Right cardiac atrium (tissue), 5 donors: ENCODE measurements around the gene CDC25C. TPM values are rescaled to one million over a fixed set of nuclear protein-coding genes. Genes with fewer than 3 reads are reported as not detected.

Source experiments
- ATAC-seq, 2 donors: fragments of 200-7000 bp; cut with Tn5 transposase; one replicate each; pipeline versions ENCODE4 v1.8.0 to v1.9.1; 2020; ENCODE audit warnings: moderate library complexity in 2 of 2, mild to moderate bottlenecking in 1 of 2
- DNase-seq, 3 donors: peaks; one replicate each; pipeline ENCODE4 v3.0.0-alpha.2; 2020
- H3K27ac ChIP-seq: one replicate; pipeline ENCODE4 v1.5.1; 2013; ENCODE audit warnings: mild to moderate bottlenecking, low read length, control low read depth, moderate library complexity
- H3K27me3 ChIP-seq: one replicate; pipeline ENCODE4 v1.6.1; 2013; ENCODE audit not compliant: control insufficient read depth, insufficient read depth
- H3K4me1 ChIP-seq: one replicate; pipeline ENCODE4 v1.6.1; 2013; ENCODE audit warnings: low read length; ENCODE audit not compliant: control insufficient read depth, insufficient read depth
- H3K4me3 ChIP-seq: one replicate; pipeline ENCODE4 v1.5.1; 2013; ENCODE audit warnings: low read length, control low read depth
- H3K9me3 ChIP-seq: one replicate; pipeline ENCODE4 v1.6.1; 2013; ENCODE audit warnings: low read length; ENCODE audit not compliant: control insufficient read depth
- WGBS: extraction: QIAGEN DNeasy Blood & Tissue Kit; methylation state at CpG from one replicate; pipeline ENCODE4 v1.1.7; 2013; 5-methylcytosine and 5-hydroxymethylcytosine counted together
- intact Hi-C, 4 donors: fragments of 100-400 bp; cut with DNase I; formaldehyde crosslinking; loops; one replicate each; pipeline versions ENCODE4 v1.11.0 to v1.14.0; 2022 to 2023
- polyA plus RNA-seq: library from polyadenylated mRNA; stranded (reverse); fragments of 200-250 nt; gene quantifications from one replicate; pipeline ENCODE4 v1.2.3, GENCODE V29; 2013
- total RNA-seq, 4 donors: library from RNA; stranded (reverse); fragmentation: NEBNext Ultra II Directional; extraction: Animal tissue kit (Norgen Biotek cat#: 25700); gene quantifications; one replicate each; pipeline ENCODE4 v1.2.1, GENCODE V29; 2021
- donor health status: healthy with polysubstance abuse.
- donor health status: DM: no; HTN: yes; CAD: no.
- donor health status: DM: no; HTN: no; CAD: no.
- donor health status: DM: no; HTN: yes; CAD: no; lungs with severe emphysema.
- donor health status: DM: yes; HTN: yes; CAD: no.

The CDC25C gene
- total and polyA plus RNA-seq, 5 donors, result 0.26 to 0.29 TPM; not detected in 3

DNA sequence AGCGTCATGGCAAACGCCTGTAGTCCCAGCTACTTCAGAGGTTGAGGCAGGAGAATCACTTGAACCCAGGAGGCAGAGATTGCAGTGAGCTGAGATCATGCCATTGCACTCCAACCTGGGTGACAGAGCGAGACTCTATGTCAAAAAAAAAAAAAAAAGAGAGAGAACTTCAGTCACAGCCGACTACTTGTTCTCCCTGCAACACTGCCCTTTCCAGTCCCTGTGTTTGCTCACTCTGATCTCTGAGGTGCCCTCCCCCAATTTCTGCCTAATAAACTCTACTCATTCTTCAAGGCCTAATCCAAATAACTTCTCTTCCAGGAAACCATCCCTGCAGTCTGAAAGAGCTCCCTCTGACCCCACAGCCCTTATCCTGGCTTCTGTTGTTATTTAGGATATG lies 85.3 kb downstream of the CDC25C start:
- Histone ChIP-seq H3K27me3 (no peaks in the 10 kb centered on the region), H3K4me3 (no peak overlapping the region), H3K4me1 (no peaks in the 10 kb centered on the region), H3K9me3 (no peaks in the 10 kb centered on the region), H3K27ac (no peak overlapping the region)
- ATAC-seq (no peak), DNase-seq (no peak)
- intact Hi-C loops, result no loop called here
- WGBS, result 83% methylated on average over 4 of the region's 4 CpGs

DNA sequence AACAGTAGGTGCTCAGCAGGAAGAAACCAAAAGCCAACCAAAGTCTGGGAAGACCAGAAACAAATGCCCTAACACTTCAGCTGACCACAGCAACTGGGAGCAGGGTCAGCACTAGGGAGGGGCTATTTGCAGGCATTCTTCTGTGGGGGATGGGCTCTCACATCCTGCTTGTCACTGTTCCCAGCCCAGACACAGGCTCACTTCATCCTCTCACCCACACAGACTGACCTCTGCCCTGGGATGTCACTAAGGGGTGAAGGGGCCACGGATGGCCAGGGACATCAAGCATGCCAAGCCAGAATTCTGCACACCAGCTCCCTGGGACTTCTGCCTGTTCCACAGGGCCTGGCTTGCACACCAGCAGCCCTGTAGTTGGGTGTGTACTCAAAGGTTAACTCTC lies 85.9 kb downstream of the CDC25C start:
- no peak for ATAC-seq
- no peaks in the 10 kb centered on the region for H3K9me3 ChIP-seq
- DNase-seq, result no peak
- intact Hi-C loops, result no loop called here
- H3K27me3 ChIP-seq, result no peaks in the 10 kb centered on the region
- WGBS, result 19% methylated on average over 1 of the region's 1 CpG
- no peaks in the 10 kb centered on the region for H3K4me1 ChIP-seq
- H3K4me3 ChIP-seq, result no peak overlapping the region
- no peak overlapping the region for H3K27ac ChIP-seq

DNA sequence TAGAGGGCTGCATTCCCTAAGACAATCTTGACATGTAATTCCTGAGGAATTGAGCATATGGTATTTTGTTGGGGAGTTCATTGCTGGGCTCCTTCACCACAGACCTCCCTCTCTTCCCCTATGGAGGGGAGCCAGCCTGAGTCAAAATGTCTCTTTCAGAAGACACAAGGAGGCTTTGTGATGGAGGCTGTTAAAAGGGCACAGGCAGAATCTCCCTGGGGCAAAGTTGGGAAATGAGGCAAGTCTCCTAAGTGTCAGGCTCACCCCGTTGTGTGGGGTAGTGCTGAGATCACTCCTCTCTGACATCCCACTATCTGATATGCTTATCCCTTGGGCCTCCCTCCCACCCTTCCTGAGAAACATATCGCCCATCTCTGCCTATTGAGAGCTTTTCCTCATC lies 87.8 kb downstream of the CDC25C start:
- H3K4me1 ChIP-seq, result no peaks in the 10 kb centered on the region
- H3K27ac ChIP-seq, result no peak overlapping the region
- intact Hi-C loops, result no loop called here
- ATAC-seq (peak in 1 of 2 donors; percentile 33), DNase-seq (no peak)
- no peaks in the 10 kb centered on the region for H3K9me3 ChIP-seq
- no peak overlapping the region for H3K4me3 ChIP-seq
- no peaks in the 10 kb centered on the region for H3K27me3 ChIP-seq
- 31% methylated on average over 2 of the region's 2 CpGs for WGBS

- intact Hi-C loops, result no loop called here
- DNase-seq (peak; percentile 33 to 71 (median 68)), ATAC-seq (peak; percentile 85 to 86)
- WGBS, result 4% methylated on average over 67 of the region's 67 CpGs
- Histone ChIP-seq H3K4me3 (peak overlapping the region; percentile 53), H3K27ac (no peak overlapping the region), H3K4me1 (no peaks in the 10 kb centered on the region), H3K9me3 (no peaks in the 10 kb centered on the region), H3K27me3 (no peaks in the 10 kb centered on the region)
These were observed 89.7 kb downstream of the CDC25C start for GRCh38 chr5:138241688-138242571.

DNA sequence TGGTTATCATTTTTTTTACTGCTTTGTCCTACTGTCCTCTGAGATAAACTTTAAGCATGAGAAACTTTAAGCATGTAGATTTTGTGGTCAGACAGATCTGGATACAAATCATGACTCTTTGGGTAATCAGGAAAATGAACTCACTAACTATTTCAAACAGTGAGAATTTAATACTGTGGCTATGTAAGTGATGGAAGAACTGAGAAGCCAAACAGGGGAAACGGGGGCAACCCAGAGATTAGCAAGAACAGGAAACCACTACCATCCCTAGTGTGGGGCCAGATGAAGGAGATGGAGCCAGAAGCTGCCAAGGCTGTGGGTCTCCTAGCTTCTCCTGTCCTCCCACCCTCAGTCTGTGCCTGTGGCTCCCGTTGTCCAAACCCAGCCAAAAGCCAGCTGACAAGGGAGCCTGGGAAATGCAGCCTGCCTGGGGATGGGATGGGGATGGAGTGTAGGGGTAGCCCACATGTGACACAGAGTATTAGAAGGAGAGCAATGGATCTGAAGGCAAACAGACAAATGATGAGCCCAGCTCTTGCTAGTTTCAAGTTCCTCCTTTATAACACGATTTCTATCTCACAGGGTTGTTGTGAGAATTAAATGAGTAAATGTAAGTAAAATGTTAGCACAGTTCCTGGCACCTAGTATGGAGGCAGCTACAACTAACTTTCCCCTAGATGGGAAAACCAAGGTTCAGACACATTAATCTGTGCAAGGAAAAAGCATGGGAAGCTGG lies 90.8 kb downstream of the CDC25C start:
- DNase-seq (no peak), ATAC-seq (no peak)
- 62% methylated on average over 3 of the region's 3 CpGs for WGBS
- Histone ChIP-seq H3K27me3 (no peaks in the 10 kb centered on the region), H3K4me1 (no peaks in the 10 kb centered on the region), H3K27ac (no peak overlapping the region), H3K4me3 (no peak overlapping the region), H3K9me3 (no peaks in the 10 kb centered on the region)
- intact Hi-C loops, result no loop called here

DNA sequence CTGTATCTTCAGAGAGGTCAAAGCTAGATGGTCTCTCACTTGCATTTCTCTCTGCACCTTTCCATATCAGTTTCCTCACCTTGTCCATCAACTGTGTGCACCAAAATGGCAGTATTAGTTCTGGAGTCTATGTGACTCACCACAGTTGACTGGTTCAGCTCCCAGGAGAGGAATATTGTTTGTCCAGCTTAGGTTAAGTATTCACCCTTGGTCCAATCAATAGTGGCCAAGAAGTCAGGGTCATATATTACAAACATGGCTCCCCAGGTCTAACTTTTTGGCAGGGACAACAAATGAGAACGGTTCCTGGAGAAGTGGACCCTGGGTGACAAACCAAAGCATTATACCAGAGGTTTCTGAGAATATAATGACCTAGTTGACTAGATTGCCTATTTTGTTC lies 93.6 kb downstream of the CDC25C start:
- no peak overlapping the region for H3K4me3 ChIP-seq
- intact Hi-C loops, result no loop called here

More for the DNA sequence above, 93.6 kb downstream of the CDC25C start:
- Histone ChIP-seq H3K4me1 (no peaks in the 10 kb centered on the region), H3K27ac (no peak overlapping the region), H3K27me3 (no peaks in the 10 kb centered on the region), H3K9me3 (no peaks in the 10 kb centered on the region)
- DNase-seq, result no peak
- WGBS, result 93% methylated on average over 1 of the region's 1 CpG
- ATAC-seq, result no peak

Other genes with a start within 250 kb of the CDC25C start
- gene WNT8A, start 247.8 kb downstream of the CDC25C start, total RNA-seq, result not detected
- gene WNT8A, start 247.8 kb downstream of the CDC25C start, polyA plus RNA-seq, result not detected
- 1 to 10 TPM; 5.0 to 6.8 (median 6.1) TPM for gene NME5, start 192.4 kb downstream of the CDC25C start, total RNA-seq
- gene NME5, start 192.4 kb downstream of the CDC25C start, polyA plus RNA-seq, result 6.1 TPM
- 10 to 100 TPM; 22.2 to 38.7 (median 31.6) TPM for gene BRD8, start 153.2 kb downstream of the CDC25C start, total RNA-seq
- gene BRD8, start 153.2 kb downstream of the CDC25C start, polyA plus RNA-seq, result 23.5 TPM
- 1 to 10 TPM in 2 of 4 donors, under 1 TPM in 1, not detected in 1; 0.71 to 1.7 (median 1.4) TPM for gene KIF20A, start 152.7 kb downstream of the CDC25C start, total RNA-seq
- gene KIF20A, start 152.7 kb downstream of the CDC25C start, polyA plus RNA-seq, result 0.18 TPM
- 10 to 100 TPM; 15.4 to 17.9 (median 17.4) TPM for gene CDC23, start 118.5 kb downstream of the CDC25C start, total RNA-seq
- 13.3 TPM for gene CDC23, start 118.5 kb downstream of the CDC25C start, polyA plus RNA-seq
- gene GFRA3, start 57.2 kb downstream of the CDC25C start, total RNA-seq, result 1 to 10 TPM; 1.0 to 1.9 (median 1.5) TPM
- 2.5 TPM for gene GFRA3, start 57.2 kb downstream of the CDC25C start, polyA plus RNA-seq
- gene FAM53C, start 6.5 kb upstream of the CDC25C start, total RNA-seq, result 10 to 100 TPM; 20.2 to 25.0 (median 22.8) TPM
- 16.9 TPM for gene FAM53C, start 6.5 kb upstream of the CDC25C start, polyA plus RNA-seq
- 10 to 100 TPM; 44.9 to 56.3 (median 47.5) TPM for gene KDM3B, start 20.9 kb upstream of the CDC25C start, total RNA-seq
- 22.8 TPM for gene KDM3B, start 20.9 kb upstream of the CDC25C start, polyA plus RNA-seq
- gene REEP2, start 107.3 kb upstream of the CDC25C start, total RNA-seq, result 10 to 100 TPM; 29.9 to 58.9 (median 37.2) TPM
- gene REEP2, start 107.3 kb upstream of the CDC25C start, polyA plus RNA-seq, result 38.7 TPM
- 10 to 100 TPM in 3 of 4 donors, 1 to 10 TPM in 1; 8.4 to 66.5 (median 22.1) TPM for gene EGR1, start 133.7 kb upstream of the CDC25C start, total RNA-seq
- 123 TPM for gene EGR1, start 133.7 kb upstream of the CDC25C start, polyA plus RNA-seq
- gene ETF1, start 211.4 kb upstream of the CDC25C start, total RNA-seq, result 100 to 1,000 TPM in 1 of 4 donors, 10 to 100 TPM in 3; 77.6 to 114 (median 78.6) TPM
- gene ETF1, start 211.4 kb upstream of the CDC25C start, polyA plus RNA-seq, result 35.2 TPM
- 100 to 1,000 TPM; 198 to 242 (median 239) TPM for gene HSPA9, start 243.6 kb upstream of the CDC25C start, total RNA-seq
- 170 TPM for gene HSPA9, start 243.6 kb upstream of the CDC25C start, polyA plus RNA-seq